GM21381 (cell line): ENCODE measurements around the gene CALR.
"Not testable (repeated sequence)": the region's sequence is repeated elsewhere in the genome, so short reads cannot be mapped to it uniquely, and the experiment has no call there.

Experiments used
- ATAC-seq: cut with Tn5 transposase; IDR thresholded peaks from one replicate; pipeline ENCODE4 v1.9.1; 2021; ENCODE audit warnings: mild to moderate bottlenecking, moderate library complexity; ENCODE audit not compliant: unreplicated experiment

Gene CALR

GRCh38 chr19:12937927-12938778 is at the start of gene CALR:
TSS of gene CALR (plus strand) at chr19:12938609. CDS start at chr19:12938680, 71 bp downstream.
- peak; percentile 85 for ATAC-seq

DNA sequence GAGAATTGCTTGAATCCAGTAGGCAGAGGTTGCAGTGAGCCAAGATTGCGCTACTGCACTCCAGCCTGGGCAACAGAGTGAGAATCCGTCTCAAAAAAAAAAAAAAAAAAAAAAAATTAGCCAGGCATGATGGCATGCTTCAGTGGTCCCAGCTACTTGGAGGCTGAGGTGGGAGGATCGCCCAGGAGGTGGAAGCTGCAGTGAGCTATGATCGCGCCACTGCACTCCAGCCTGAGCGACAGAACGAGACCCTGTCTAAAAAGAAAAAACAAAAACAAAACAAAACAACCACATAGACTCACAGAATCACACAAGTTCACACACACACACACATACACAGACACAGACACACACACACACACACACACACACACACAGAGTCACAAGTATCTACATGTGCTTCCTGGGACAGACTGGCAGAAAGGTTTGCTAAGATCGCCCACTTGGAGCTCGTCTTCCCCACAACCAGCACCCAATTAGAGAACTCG is 48.1 kb upstream of the CALR start:
- ATAC-seq = not testable (repeated sequence)

DNA sequence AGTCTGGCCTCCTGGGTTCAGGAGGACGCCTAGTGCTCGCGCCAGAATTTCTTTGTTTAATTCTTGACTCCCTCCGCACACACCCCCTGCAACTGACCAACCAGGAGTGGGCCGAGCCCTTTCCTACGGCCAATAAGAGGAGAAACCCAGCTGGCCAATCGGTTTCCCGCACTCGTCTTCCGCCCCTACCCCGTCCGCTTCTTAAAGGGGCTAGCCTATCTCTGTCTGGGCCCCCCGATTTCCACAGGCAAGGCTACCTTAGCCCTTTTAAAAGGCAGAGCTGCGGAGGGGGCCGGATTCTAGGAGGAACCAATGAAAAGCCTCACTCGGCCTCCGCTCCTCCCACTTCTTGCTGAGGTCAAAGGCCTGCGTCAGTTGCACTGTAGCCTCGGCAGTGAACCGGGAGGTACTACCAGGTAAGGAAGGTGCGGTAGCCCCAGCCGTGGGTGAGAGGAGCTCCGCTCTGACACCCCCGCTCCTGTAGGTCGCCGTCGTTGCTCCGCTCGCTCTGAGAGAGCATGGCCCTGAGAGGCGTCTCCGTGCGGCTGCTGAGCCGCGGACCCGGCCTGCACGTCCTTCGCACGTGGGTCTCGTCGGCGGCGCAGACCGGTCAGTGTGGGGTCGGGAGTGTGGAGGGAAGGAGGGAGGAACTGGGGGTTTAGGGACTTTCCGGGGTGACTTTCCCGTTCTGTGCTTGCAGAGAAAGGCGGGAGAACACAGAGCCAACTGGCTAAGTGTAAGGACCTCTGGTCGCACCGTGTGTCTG is 47.4 kb upstream of the CALR start, which contains the start of gene GCDH:
Gene GCDH, plus strand, starts transcription at position 374 of the 766 bp plus-strand sequence. Its CDS starts 145 bp downstream, at position 519.
- ATAC-seq = peak; percentile 86

GRCh38 chr19:12891553-12892021 is 46.8 kb upstream of the CALR start:
- ATAC-seq = no peak

DNA sequence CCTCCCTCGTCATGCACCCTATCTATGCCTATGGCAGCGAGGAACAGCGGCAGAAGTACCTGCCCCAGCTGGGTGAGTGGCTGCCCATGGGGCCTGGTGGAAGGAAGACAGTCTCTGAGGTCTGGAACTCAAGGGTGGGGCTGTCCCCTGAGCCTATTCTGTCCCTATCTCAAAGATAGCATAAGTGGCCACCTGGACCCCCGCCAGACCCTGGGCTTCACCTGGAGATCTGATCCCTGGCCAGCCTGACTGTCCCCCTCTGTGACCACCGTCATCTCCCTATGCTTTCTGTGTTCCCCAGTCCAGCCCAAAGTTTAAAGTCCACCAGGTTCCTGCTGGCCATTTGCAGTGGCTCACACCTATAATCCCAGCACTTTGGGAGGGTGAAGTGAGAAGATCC is 44.8 kb upstream of the CALR start:
- ATAC-seq = no peak

GRCh38 chr19:12896460-12896859 is 41.9 kb upstream of the CALR start:
- no peak for ATAC-seq

- peak; percentile 82 for ATAC-seq
These were observed 38.4 kb upstream of the CALR start for GRCh38 chr19:12899891-12900518.

- no peak for ATAC-seq
These were observed 31.2 kb upstream of the CALR start for GRCh38 chr19:12907166-12907565.

DNA sequence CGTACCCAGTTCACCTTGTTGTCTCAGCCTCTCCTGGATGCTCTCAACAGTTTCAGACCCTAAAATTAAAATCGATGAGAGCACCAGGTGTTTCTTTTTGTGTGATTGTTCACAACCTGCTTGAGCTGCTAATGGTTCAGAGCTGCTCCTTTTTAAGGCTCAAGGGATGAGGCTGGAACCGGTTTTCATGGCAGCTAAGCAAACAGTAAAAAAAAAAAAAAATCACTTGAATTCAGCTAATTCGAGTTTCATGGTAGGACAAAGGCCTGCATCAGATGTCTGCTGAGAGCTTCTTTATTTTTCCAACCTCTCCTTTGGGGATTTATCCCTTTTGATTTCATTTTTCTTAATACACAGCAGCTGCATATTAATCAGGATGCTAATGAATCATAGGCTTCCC is 25.8 kb upstream of the CALR start:
- ATAC-seq = no peak

- no peak for ATAC-seq
These were observed 25.3 kb upstream of the CALR start for GRCh38 chr19:12913011-12913561.

- ATAC-seq = no peak
These were observed 24.3 kb upstream of the CALR start for GRCh38 chr19:12913851-12914690.

DNA sequence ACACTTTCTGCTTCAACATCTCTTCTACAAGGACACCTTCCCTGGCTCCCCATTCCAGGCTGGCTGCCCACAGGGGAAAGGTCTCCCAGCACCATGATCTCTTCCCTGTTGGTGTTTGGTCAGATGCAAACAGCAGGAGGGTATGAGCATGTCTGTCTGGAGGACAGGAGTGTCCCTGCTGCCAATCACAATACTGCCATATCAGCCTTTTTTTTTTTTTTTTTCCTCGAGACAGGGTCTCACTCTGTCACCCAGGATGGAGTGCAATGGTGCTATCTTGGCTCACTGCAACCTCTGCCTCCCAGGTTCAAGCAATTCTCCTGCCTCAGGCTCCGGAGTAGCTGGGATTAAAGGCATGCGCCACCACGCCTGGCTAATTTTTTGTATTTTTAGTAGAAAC is 22.5 kb upstream of the CALR start:
- not testable (repeated sequence) for ATAC-seq

- ATAC-seq = no peak
These were observed 20.2 kb upstream of the CALR start for GRCh38 chr19:12918253-12918652.

DNA sequence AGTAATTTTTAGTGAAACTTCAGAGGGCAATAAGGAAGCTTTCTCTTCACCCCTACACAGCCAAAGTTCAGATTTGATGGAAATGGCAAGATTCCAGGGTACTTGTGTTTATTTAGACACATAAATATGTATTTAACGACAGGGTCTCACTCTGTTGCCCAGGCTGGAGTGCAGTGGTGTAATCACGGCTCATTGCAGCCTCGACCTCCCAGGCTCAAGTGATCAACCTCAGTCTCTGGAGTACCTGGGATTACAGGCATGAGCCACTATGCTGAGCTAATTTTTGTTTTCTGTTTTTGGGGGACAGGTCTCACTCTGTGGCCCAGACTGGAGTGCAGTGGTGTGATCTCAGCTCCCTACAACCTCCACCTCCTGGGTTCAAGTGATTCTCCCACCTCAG is 17.4 kb upstream of the CALR start:
- ATAC-seq = no peak

DNA sequence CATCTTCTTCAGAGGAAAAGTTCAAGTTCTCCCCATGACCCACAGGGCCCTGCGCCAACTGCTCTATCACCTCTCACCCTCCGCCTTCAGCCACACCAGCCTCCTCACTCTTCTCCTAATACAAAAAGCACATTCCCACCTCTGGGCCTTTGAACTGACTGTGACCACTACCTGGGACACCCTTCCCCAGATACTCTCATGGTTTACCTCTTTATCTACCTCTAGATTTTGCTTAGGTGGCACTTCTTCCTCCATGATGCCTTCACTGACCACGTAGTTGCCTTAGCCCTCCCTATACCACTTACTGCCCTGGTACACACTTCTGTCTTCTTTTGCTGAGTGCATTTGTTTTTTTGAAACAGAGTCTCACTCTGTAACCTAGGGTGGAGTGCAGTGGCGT is 15.4 kb upstream of the CALR start:
- ATAC-seq = no peak

DNA sequence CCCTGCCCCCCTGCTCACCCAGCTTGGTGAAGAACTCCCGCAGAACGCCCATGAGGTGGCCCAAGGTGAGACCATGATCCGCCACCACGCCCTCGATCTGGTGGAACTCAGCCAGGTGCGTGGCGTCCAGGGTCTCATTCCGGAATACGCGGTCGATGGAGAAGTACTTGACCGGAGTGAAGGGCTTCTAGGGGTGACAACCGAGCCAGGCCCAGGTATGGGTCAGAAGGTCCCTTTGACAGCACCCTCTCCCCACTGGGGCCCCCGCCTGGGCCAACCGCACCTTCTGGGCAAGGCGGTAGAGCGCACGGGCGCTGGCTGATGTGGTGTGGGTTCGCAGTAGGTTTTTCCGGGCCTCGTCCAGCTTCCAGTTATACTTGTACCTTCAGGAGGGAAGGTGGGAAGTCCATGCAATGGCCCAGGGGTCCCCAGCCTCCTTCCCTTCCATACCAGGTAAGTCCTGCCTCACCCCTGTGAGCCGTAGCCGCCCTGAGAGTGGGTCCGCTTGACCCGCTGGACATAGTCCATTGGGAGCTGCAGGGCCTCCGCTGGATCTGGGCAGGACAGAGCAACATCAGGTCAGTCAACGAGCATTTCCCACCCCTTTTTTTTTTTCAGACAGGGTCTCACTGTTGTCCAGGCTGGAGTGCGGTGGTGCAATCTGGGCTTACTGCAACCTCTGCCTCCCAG is 13.6 kb upstream of the CALR start:
- ATAC-seq = no peak

- no peak for ATAC-seq
These were observed 8.3 kb upstream of the CALR start for GRCh38 chr19:12930002-12930645.

DNA sequence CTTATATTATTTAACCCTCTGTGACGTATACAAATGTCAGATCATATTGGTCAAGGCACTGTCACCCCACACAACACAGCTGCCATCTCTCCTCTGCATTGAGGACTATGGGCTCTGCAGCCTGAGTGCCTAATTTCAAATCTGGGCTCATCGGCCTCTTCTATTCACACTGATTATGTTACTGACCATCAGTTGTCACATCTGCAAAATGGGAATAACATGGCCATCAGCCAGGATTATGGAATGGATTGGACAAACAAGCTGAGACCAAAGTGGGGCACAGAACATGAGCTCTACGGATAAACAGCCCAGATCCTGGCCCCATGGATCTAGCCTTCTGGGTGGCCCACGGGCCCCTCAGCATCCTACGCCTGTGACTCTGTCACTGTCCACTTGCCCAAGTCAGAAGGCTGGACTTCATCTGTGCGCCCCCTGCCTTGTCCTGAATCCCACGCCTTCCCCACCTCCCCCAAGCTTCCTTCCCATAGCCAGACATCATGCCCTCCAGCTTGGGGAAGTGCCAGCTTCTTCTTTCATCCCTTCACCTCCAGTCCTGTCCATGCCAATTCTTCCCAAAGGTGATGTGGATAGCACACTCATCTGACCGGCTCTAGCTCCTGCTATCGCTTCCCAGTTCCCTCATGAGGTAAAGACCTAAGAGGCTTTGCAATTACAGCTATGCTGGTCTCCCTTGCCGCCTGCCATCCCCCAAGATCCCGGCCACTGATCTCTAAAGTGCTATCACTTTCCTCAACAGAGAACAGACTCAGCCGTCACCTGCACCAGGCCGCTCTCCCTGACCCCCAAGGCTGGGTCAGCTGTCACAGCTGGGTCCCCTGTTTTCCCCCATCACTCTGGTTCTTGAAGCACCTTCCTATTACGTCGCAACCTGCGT is 5.8 kb upstream of the CALR start:
- ATAC-seq = no peak
